GM21717 (cell line): ENCODE data around the gene TBC1D21.
"Not testable (repeated sequence)": the region's sequence is repeated elsewhere in the genome, so short reads cannot be mapped to it uniquely, and the experiment has no call there.

Experiments used
- ATAC-seq: cut with Tn5 transposase; IDR thresholded peaks from one replicate; pipeline ENCODE4 v1.9.1; 2021; ENCODE audit warnings: mild to moderate bottlenecking, moderate library complexity; ENCODE audit not compliant: unreplicated experiment

Gene TBC1D21

GRCh38 chr15:73927003-73927475 lies 53.7 kb downstream of the TBC1D21 start:
- ATAC-seq, result no peak

DNA sequence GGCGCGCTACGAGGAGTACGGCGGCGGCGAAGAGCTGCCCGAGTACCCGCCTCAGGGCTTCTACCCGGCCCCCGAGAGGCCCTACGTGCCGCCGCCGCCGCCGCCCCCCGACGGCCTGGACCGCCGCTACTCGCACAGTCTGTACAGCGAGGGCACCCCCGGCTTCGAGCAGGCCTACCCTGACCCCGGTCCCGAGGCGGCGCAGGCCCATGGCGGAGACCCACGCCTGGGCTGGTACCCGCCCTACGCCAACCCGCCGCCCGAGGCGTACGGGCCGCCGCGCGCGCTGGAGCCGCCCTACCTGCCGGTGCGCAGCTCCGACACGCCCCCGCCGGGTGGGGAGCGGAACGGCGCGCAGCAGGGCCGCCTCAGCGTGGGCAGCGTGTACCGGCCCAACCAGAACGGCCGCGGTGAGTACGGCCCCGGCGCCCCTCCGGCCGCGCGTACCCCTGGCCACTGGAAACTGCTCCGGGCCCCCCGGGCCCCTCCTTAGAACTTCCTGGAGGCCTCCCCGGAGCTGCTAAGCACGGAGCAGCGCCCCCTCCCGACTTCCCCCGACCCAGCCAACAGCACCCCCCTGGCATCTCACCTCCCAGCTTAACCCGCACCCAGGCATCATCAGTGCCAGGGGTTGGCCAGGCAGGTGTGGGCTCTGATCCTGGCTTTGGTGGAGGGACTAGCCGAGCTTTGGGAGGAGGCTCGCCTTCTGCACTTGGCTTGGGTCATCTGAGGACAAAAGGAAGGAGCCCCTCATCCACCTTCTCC lies 54.3 kb downstream of the TBC1D21 start:
- no peak for ATAC-seq

DNA sequence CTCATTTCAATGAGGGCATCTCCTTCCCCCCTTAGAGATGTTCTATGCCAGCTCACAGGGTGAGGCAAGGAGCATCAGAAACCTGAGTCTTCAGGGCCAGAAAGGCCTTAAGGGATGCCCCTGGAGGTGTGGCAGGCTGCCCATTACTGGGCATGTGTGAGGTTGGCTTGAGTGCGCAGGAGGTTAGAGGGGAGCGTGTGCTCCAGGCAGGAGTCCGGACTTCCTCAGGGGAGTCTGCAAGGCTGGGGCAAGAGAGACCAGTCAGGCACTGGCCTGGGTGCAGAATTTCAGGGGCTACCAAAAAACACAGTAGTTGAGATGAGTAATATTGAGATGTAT lies 54.8 kb downstream of the TBC1D21 start:
- no peak for ATAC-seq

DNA sequence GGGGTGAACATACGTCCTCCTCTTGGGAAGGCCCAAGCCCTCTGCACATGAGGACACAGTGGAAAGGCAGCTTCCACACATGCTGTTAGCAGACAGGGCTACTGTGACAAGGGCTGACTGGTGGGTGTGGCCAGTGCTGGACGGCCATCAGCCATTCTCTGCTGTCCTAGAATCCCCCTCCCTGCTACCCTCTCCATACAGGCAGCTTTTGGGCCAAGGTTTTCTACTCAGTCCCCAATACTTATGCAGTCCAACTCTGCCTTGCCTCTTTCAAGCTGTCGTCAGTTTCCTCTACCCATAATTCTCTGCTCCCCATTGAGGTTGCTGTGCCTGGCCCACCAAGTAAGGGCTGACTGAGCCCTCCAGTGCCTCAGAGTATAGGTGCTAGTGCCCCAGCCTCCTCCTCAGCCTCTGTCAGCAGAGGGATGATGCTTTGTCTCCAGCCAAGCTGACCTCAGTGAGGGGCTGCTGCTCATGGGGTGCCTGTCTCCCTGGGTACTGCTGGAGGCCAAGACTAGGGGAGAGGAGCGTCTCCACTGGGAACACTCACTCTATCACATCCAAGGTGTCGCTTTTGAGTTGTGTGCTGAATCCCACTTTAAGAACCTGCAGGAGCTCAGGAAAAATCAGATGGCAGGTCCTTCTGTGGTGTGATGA lies 55.7 kb downstream of the TBC1D21 start:
- no peak for ATAC-seq

DNA sequence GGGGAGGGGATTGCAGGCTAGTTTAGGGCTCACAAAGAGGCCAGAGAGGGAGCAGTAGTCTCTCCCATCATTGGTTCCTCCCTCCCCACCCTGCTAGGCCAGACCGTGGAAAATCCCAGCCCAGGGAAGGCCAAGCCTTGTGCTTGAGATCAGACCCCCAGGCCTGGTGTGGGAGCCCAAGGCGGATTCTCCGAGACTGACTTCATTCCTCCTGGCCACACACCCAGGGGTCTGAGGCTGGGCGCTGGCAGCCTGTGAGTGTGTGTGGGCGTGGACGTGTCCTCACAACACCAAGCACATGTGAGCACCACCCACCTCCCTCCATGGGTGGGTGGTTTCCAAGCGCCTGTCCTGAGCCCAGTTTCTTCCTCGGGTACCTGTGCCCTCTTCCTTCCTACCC lies 57.0 kb downstream of the TBC1D21 start:
- no peak for ATAC-seq

GRCh38 chr15:73930790-73931281 lies 57.5 kb downstream of the TBC1D21 start:
- ATAC-seq, result no peak

- ATAC-seq, result no peak
These were observed 58.1 kb downstream of the TBC1D21 start for GRCh38 chr15:73931441-73931840.

GRCh38 chr15:73932381-73933191 lies 59.2 kb downstream of the TBC1D21 start:
- ATAC-seq, result no peak

DNA sequence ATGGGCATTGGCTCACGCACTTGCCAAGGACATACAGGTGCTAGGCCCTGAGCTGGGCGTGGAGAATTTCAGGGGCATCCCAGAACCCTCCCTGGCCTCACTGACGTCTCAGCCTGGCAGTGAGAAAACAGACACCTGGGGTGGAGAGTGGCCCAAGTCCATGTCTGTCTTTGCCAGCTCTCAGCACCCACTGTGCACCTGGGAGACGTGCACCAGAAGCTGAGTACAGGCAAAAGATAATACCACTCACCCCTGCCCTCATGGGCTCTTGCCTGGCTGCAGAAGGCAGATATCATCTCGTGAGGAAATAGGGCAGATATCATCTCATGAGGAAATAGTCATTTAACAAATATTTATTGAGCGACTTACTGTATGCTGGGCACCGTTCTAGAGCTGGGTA lies 60.9 kb downstream of the TBC1D21 start:
- ATAC-seq, result no peak

DNA sequence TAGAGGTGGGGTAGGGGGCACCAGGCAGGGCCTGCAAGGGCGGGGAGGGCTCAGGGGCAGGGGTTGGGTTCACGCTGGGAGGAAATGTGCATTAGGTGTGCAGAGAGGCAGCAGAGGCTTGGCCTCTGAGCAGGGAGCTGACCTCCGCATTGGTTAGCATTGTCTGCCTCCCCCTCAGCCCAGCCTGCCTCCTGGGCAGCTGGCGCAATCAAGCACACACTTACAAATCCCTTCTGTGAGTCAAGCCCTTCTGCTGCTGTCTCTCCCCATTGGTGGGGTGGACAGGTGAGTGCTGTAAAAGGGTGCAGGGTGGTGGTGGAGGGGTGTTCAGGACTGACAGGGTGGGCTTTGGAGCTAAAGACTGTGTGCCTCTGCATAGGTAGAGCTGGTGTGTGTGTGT lies 62.2 kb downstream of the TBC1D21 start:
- ATAC-seq, result no peak

DNA sequence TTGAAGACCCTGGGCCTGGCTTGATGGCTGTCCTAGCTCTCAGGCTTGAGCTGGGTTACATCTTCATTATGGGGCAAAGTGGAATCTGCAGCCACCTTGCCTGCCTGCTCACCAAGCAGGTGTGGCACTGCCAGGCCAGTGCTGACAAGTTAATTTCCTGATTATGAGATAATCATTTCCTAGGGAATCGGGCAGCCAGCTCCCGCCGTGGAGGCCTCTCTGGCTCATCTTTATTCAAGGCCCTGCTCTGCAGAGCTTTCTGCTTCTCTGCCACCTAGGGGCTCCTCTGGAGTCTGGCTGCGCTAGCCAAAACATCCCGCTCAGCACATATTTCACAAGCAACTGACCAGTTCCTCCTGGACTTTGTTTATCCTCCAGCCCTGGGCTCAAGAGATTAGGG lies 62.8 kb downstream of the TBC1D21 start:
- no peak for ATAC-seq

- no peak for ATAC-seq
These were observed 63.4 kb downstream of the TBC1D21 start for GRCh38 chr15:73936588-73937290.

DNA sequence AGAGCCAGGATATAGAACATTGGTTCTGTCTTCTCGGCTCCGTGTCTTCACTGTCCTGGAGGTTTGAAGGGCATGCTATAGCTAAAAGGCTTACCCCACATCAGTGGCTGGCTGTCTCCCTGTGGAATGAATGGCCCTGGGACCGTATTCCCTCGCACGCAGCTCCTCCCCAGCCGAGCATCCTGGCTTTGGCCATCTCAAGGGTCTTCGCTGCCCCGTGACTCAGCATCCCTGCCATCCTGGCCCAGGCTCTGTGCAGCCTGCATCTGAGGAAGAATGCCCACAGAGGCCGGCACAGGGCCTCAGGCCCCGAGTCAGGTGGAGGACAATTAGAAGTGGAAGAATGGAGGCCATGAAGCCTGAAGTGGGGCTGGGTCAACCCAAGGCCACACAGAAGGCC lies 63.9 kb downstream of the TBC1D21 start:
- ATAC-seq, result no peak

DNA sequence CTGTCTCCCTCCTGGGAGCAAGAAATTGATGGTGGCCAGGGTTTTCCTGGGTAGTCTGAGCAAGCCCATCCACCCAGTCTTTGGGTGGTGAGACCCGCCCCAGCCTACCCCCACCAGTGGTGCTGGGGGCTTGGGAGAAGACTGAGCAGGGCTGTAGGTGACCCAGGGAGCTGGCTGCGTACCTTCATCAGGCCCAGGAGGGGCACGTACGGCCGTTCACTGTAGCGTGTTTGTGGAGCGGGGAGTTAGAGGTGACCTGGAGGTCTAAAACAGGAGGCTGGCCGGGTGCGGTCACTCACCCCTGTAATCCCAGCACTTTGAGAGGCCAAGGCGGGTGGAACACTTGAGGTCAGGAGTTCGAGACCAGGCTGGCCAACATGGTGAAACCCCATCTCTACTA lies 64.4 kb downstream of the TBC1D21 start:
- ATAC-seq, result no peak

- ATAC-seq, result not testable (repeated sequence)
These were observed 65.2 kb downstream of the TBC1D21 start for GRCh38 chr15:73938516-73938915.
